Ishikawa (cell line): ENCODE results near the gene USP2.

Experiments used
- CREB1 ChIP-seq: IDR thresholded peaks from 2 replicates; pipeline ENCODE4 v1.6.1; 2012; ENCODE audit warnings: low read depth
- EGR1 ChIP-seq: IDR thresholded peaks from 2 replicates; pipeline ENCODE4 v1.6.1; 2012
- EP300 ChIP-seq: IDR thresholded peaks from 2 replicates; pipeline ENCODE4 v1.6.1; 2012; ENCODE audit warnings: borderline replicate concordance
- FOXM1 ChIP-seq: IDR thresholded peaks from 2 replicates; pipeline ENCODE4 v1.6.1; 2012; ENCODE audit warnings: low read depth, borderline replicate concordance
- RAD21 ChIP-seq: IDR thresholded peaks from 2 replicates; pipeline ENCODE4 v1.6.1; 2012; ENCODE audit warnings: low read depth
- TAF1 ChIP-seq: IDR thresholded peaks from 2 replicates; pipeline ENCODE4 v1.6.1; 2012; ENCODE audit warnings: low read depth, mild to moderate bottlenecking
- YY1 ChIP-seq: IDR thresholded peaks from 2 replicates; pipeline ENCODE4 v1.6.1; 2012; ENCODE audit warnings: low read depth
- ZBTB7A ChIP-seq: IDR thresholded peaks from 2 replicates; pipeline ENCODE4 v1.6.1; 2012; ENCODE audit warnings: low read depth
- TF ChIP-seq, protein P1 (sequence below): IDR thresholded peaks from 2 replicates; pipeline ENCODE4 v1.6.1; 2012; ENCODE audit warnings: low read depth, mild to moderate bottlenecking
- TF ChIP-seq, protein P2 (sequence below): IDR thresholded peaks from 2 replicates; pipeline ENCODE4 v1.6.1; 2012

DNA sequence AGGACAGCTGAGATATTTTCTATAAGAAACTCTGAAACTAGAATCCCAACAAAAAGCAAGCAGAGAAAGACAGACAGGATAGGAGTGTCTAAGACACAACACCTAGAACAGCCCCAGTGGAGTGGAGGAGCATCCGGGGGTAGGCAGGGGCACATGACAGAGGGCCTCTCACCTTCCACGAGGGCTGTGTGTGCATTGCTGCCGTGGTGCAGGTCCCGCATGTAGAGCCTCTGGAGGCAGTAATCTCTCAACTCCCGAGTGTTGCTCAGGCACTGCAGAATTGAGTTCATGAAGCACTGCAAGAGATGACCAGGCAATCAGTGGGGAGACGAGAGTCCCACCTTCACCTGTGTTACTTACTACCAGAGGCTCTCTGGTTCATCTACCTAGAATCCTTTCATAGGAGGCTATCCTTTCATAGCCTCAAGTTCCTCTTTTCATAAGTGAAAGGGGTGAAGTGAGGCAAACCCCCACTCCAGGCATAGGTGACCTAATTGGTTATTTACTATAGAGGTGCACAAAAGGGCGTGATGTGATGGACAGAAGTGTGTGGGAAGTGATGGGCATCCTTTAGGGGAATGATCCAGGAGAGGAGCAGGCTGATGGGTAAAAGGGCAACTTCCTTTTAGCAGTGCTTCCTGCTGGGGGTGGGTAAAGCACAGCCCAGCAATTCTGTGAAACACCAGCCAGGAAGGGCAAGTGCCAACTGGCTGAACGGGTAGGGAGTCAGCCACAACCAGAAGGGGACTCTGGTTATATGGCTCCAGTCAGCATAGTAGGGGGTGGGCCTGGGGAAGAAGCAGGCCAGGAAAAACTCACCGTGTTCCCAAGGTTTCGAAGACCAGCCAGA, 21.9 kb downstream of the USP2 start:
- no peak for TF ChIP-seq EP300
- no peak for TF ChIP-seq CREB1
- TF ChIP-seq ZBTB7A = no peak
- TF ChIP-seq RAD21 = no peak
- TF ChIP-seq, protein P1, sequence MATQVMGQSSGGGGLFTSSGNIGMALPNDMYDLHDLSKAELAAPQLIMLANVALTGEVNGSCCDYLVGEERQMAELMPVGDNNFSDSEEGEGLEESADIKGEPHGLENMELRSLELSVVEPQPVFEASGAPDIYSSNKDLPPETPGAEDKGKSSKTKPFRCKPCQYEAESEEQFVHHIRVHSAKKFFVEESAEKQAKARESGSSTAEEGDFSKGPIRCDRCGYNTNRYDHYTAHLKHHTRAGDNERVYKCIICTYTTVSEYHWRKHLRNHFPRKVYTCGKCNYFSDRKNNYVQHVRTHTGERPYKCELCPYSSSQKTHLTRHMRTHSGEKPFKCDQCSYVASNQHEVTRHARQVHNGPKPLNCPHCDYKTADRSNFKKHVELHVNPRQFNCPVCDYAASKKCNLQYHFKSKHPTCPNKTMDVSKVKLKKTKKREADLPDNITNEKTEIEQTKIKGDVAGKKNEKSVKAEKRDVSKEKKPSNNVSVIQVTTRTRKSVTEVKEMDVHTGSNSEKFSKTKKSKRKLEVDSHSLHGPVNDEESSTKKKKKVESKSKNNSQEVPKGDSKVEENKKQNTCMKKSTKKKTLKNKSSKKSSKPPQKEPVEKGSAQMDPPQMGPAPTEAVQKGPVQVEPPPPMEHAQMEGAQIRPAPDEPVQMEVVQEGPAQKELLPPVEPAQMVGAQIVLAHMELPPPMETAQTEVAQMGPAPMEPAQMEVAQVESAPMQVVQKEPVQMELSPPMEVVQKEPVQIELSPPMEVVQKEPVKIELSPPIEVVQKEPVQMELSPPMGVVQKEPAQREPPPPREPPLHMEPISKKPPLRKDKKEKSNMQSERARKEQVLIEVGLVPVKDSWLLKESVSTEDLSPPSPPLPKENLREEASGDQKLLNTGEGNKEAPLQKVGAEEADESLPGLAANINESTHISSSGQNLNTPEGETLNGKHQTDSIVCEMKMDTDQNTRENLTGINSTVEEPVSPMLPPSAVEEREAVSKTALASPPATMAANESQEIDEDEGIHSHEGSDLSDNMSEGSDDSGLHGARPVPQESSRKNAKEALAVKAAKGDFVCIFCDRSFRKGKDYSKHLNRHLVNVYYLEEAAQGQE = no peak
- no peak for TF ChIP-seq FOXM1
- no peak for TF ChIP-seq TAF1
- TF ChIP-seq, protein P2, sequence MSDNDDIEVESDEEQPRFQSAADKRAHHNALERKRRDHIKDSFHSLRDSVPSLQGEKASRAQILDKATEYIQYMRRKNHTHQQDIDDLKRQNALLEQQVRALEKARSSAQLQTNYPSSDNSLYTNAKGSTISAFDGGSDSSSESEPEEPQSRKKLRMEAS = no peak
- no peak for TF ChIP-seq YY1
- no peak for TF ChIP-seq EGR1
